Activated CD8-positive, alpha-beta memory T cell treated with anti-CD3 and anti-CD28 coated beads, Interleukin-2, amount 50 U/mL, for 24 hours (primary cell): Measurements from ENCODE around the gene USP49.

Experiments
- DNase-seq: peaks from one replicate; pipeline ENCODE4 v3.0.0-alpha.2; 2020; ENCODE audit errors: extremely low read depth

USP49 gene

GRCh38 chr6:41929924-41930323, 34.7 kb upstream of the USP49 start:
- no peak for DNase-seq

GRCh38 chr6:41927253-41927652, 32.1 kb upstream of the USP49 start:
- no peak for DNase-seq

- no peak for DNase-seq
These were observed 27.0 kb upstream of the USP49 start for GRCh38 chr6:41922154-41922553.

- no peak for DNase-seq
These were observed 26.5 kb upstream of the USP49 start for GRCh38 chr6:41921712-41921998.

GRCh38 chr6:41920921-41921711, 25.9 kb upstream of the USP49 start, which contains the start of the genes BYSL and MED20:
Gene BYSL, plus strand, starts transcription at chr6:41921499. Its CDS starts 64 bp downstream, at chr6:41921563.
Gene MED20, minus strand, starts transcription at chr6:41921139. Its CDS starts 121 bp downstream, at chr6:41921018.
- peak; percentile 82 for DNase-seq

GRCh38 chr6:41917528-41917927, 22.4 kb upstream of the USP49 start:
- DNase-seq = no peak

- DNase-seq = no peak
These were observed 19.8 kb upstream of the USP49 start for GRCh38 chr6:41914869-41915530.

- DNase-seq = no peak
These were observed 19.2 kb upstream of the USP49 start for GRCh38 chr6:41914343-41914742.

GRCh38 chr6:41909727-41910126, 14.6 kb upstream of the USP49 start:
- no peak for DNase-seq

GRCh38 chr6:41901882-41902519, 6.8 kb upstream of the USP49 start:
- no peak for DNase-seq

GRCh38 chr6:41900861-41901260, 5.7 kb upstream of the USP49 start:
- no peak for DNase-seq

GRCh38 chr6:41896281-41896680, 1.1 kb upstream of the USP49 start:
- no peak for DNase-seq

GRCh38 chr6:41894366-41895299, 542 bp downstream of the USP49 start:
- no peak for DNase-seq

- DNase-seq = no peak
These were observed 2.1 kb downstream of the USP49 start for GRCh38 chr6:41892921-41893564.

GRCh38 chr6:41887331-41887751, 7.8 kb downstream of the USP49 start:
- DNase-seq = no peak

GRCh38 chr6:41885930-41886329, 9.2 kb downstream of the USP49 start:
- DNase-seq = no peak

GRCh38 chr6:41884957-41885356, 10.2 kb downstream of the USP49 start:
- no peak for DNase-seq

GRCh38 chr6:41881506-41881905, 13.7 kb downstream of the USP49 start:
- no peak for DNase-seq

GRCh38 chr6:41878961-41879405, 16.2 kb downstream of the USP49 start:
- DNase-seq = no peak

- no peak for DNase-seq
These were observed 16.9 kb downstream of the USP49 start for GRCh38 chr6:41878246-41878645.

- no peak for DNase-seq
These were observed 18.0 kb downstream of the USP49 start for GRCh38 chr6:41877051-41877680.
